Panc1 (cell line): ENCODE data around the gene VPS26A. TPM values are rescaled to one million over a fixed set of nuclear protein-coding genes. Genes with fewer than 3 reads are reported as not detected.

ENCODE experiments used
- ATAC-seq: fragments of 200-7000 bp; cut with Tn5 transposase; 2 replicates; pipeline ENCODE4 v1.9.1; 2020; ENCODE audit warnings: mild to moderate bottlenecking, moderate library complexity
- BruUV-seq: library from RNA; stranded (reverse); fragments of 400-500 nt; replicated peaks from 2 replicates; lab custom pipeline; 2021; lab: Mats Ljungman, UMichigan
- CTCF ChIA-PET: fragments of 300-600 bp; sonication (Branson Sonifier 250); formaldehyde crosslinking; loops from one replicate; lab custom pipeline; 2022; ENCODE audit warnings: antibody characterized with exemption; lab: Charles Lee
- POLR2A ChIA-PET: fragments of 300-600 bp; sonication (Branson Sonifier 250); formaldehyde crosslinking; loops from one replicate; lab custom pipeline; 2022; ENCODE audit warnings: antibody characterized with exemption; lab: Charles Lee
- DNase-seq: peaks from one replicate; pipeline ENCODE4 v3.0.0-alpha.2; 2010; ENCODE audit warnings: low read depth, low spot score
- H3K27ac ChIP-seq: 2 replicates; pipeline ENCODE4 v1.5.1; 2011; ENCODE audit warnings: mild to moderate bottlenecking, low read length, inconsistent platforms
- H3K27me3 ChIP-seq: fragments of 200-500 bp; sonication (Bioruptor generic); 2 replicates; pipeline ENCODE4 v1.6.0; 2014; ENCODE audit warnings: low read length, inconsistent platforms; ENCODE audit not compliant: control insufficient read depth, insufficient read depth
- H3K36me3 ChIP-seq: fragments of 200-500 bp; sonication (Bioruptor generic); 2 replicates; pipeline ENCODE4 v1.5.1; 2014; ENCODE audit warnings: inconsistent platforms, mild to moderate bottlenecking, low read length, moderate library complexity; ENCODE audit not compliant: control insufficient read depth, insufficient read depth
- H3K4me1 ChIP-seq: 2 replicates; pipeline ENCODE4 v1.5.1; 2011; ENCODE audit warnings: inconsistent platforms, mild to moderate bottlenecking, low read length, moderate library complexity; ENCODE audit not compliant: control insufficient read depth, insufficient read depth
- H3K4me3 ChIP-seq, 2 experiments: 2 replicates each; pipeline ENCODE4 v1.5.1; 2011 to 2012; ENCODE audit warnings: low read depth in 2 of 2, low read length in 2 of 2, mild to moderate bottlenecking in 2 of 2, inconsistent platforms in 1 of 2, moderate library complexity in 1 of 2
- H3K9me3 ChIP-seq: fragments of 200-500 bp; sonication (Bioruptor generic); 2 replicates; pipeline ENCODE4 v1.5.1; 2014; ENCODE audit warnings: low read depth, mild to moderate bottlenecking, inconsistent platforms, low read length, moderate library complexity; ENCODE audit not compliant: control insufficient read depth, insufficient read depth
- CTCF ChIP-seq: fragments of 450-650 bp; IDR thresholded peaks from 2 replicates; pipeline ENCODE4 v1.5.1; 2017; ENCODE audit warnings: mild to moderate bottlenecking
- POLR2AphosphoS5 ChIP-seq: IDR thresholded peaks from 2 replicates; pipeline ENCODE4 v1.6.1; 2012; ENCODE audit warnings: mild to moderate bottlenecking, low read depth, low read length, moderate library complexity
- REST ChIP-seq, 2 experiments: IDR thresholded peaks; 2 replicates each; pipeline ENCODE4 v1.6.1; 2011 to 2012; ENCODE audit warnings: low read depth in 2 of 2, control low read depth in 1 of 2, low read length in 1 of 2, mild to moderate bottlenecking in 1 of 2, moderate library complexity in 1 of 2; ENCODE audit not compliant: insufficient read depth in 1 of 2
- SIN3A ChIP-seq: IDR thresholded peaks from 2 replicates; pipeline ENCODE4 v1.6.1; 2012; ENCODE audit warnings: low read depth, mild to moderate bottlenecking, low read length, moderate library complexity, borderline replicate concordance; ENCODE audit not compliant: insufficient read depth
- TCF7L2 ChIP-seq: IDR thresholded peaks from 2 replicates; pipeline ENCODE4 v1.6.1; 2011; ENCODE audit warnings: mild to moderate bottlenecking, low read depth, low read length, inconsistent platforms
- in situ Hi-C: cut with HindIII; loops from 2 replicates; pipeline ENCODE4 v1.10.0; 2016; ENCODE audit warnings: low sequenced_read_pairs, low pct_unique_long_range_greater_than_20kb
- intact Hi-C: fragments of 100-400 bp; cut with micrococcal nuclease; formaldehyde crosslinking; loops from one replicate; pipeline ENCODE4 v1.10.0; 2022; ENCODE audit not compliant: unreplicated experiment
- total RNA-seq: library from RNA; stranded (reverse); gene quantifications from one replicate; pipeline ENCODE4 v1.2.1, GENCODE V29; 2021; ENCODE audit not compliant: unreplicated experiment

The VPS26A gene
- total RNA-seq, 1 experiment from 2014 or later: 88.9 TPM

- in situ Hi-C loops: no loop called here
- intact Hi-C loops: no loop called here
- Histone ChIP-seq H3K27me3 (no peaks in the 10 kb centered on the region), H3K27ac (no peak overlapping the region), H3K9me3 (no peaks in the 10 kb centered on the region), H3K4me1 (peaks cover 8% of the 10 kb centered on the region; the same call in 1 of the 2 replicates), H3K36me3 (no peaks in the 10 kb centered on the region), H3K4me3 (no peak overlapping the region)
- TF ChIP-seq SIN3A: no peak
- no peak for TF ChIP-seq TCF7L2
- no peak for TF ChIP-seq CTCF
- TF ChIP-seq REST (IDR thresholded peaks at IDR 0.05; ENCODE audit: insufficient read depth in 1 of 2, low read depth in 2 of 2, low read length in 1 of 2): no peak
- TF ChIP-seq POLR2AphosphoS5: no peak
- no TSS peak for BruUV-seq
- ChIA-PET POLR2A (no interaction called here), CTCF (interaction anchor here (0.5 kb wide), 1 partner anchor 11 kb away, joined by 3 read pairs; no protein-coding TSS in a partner anchor)
- ATAC-seq: no peak
- DNase-seq: no peak
These were observed 90.7 kb downstream of the VPS26A start for GRCh38 chr10:69214666-69215131.

- no peak overlapping the region for H3K4me3 ChIP-seq
- POLR2A ChIA-PET: interaction anchor here (0.7 kb wide), 1 partner anchor 97 kb away, joined by 3 read pairs; no protein-coding TSS in a partner anchor
- in situ Hi-C loops: no loop called here
These were observed 91.6 kb downstream of the VPS26A start for GRCh38 chr10:69215405-69216171.

More at GRCh38 chr10:69215405-69216171, 91.6 kb downstream of the VPS26A start:
- DNase-seq (no peak), ATAC-seq (no peak)
- H3K27me3 ChIP-seq: no peaks in the 10 kb centered on the region
- peaks cover 8% of the 10 kb centered on the region; the same call in 1 of the 2 replicates for H3K4me1 ChIP-seq
- no peak for TF ChIP-seq TCF7L2
- TF ChIP-seq REST (IDR thresholded peaks at IDR 0.05; ENCODE audit: insufficient read depth in 1 of 2, low read depth in 2 of 2, low read length in 1 of 2): no peak
- TF ChIP-seq POLR2AphosphoS5: no peak
- no peak for TF ChIP-seq CTCF
- H3K27ac ChIP-seq: no peak overlapping the region
- no peaks in the 10 kb centered on the region for H3K36me3 ChIP-seq
- CTCF ChIA-PET: no interaction called here
- H3K9me3 ChIP-seq: no peaks in the 10 kb centered on the region
- intact Hi-C loops: no loop called here
- BruUV-seq: no TSS peak
